Fibroblast of the aortic adventitia (primary cell): ENCODE measurements around the gene URB1. TPM values are rescaled to one million over a fixed set of nuclear protein-coding genes. Genes with fewer than 3 reads are reported as not detected.
A peak's percentile ranks its signal among the peaks of the same experiment; 100 is the strongest.

ENCODE experiments used
- DNase-seq: peaks from one replicate; pipeline ENCODE4 v3.0.0-alpha.2; 2010; ENCODE audit warnings: low read depth
- H3K4me3 ChIP-seq: 2 replicates; pipeline ENCODE4 v1.5.1; 2011; ENCODE audit warnings: low read depth, mild to moderate bottlenecking, control low read depth, low read length, moderate library complexity
- CTCF ChIP-seq: IDR thresholded peaks from 2 replicates; pipeline ENCODE4 v1.5.1; 2011; ENCODE audit warnings: mild to moderate bottlenecking, low read length, control low read depth, inconsistent platforms; ENCODE audit not compliant: insufficient read depth
- total RNA-seq: library from RNA; depleted of rRNA; stranded (reverse); fragments of >200 nt; gene quantifications from 2 replicates; pipeline ENCODE4 v1.2.3, GENCODE V29; 2012; ENCODE audit warnings: low replicate concordance

Gene URB1
- total RNA-seq, 1 donor, result 21.1 TPM

- peak overlapping the region; percentile 81 for H3K4me3 ChIP-seq
- DNase-seq, result peak; percentile 82
- no peak for TF ChIP-seq CTCF
Observed at GRCh38 chr21:32411350-32412161, 18.7 kb upstream of the URB1 start.

GRCh38 chr21:32410916-32411315, 18.1 kb upstream of the URB1 start:
- no peak for DNase-seq
- no peak for TF ChIP-seq CTCF
- no peak overlapping the region for H3K4me3 ChIP-seq

GRCh38 chr21:32410291-32410690, 17.5 kb upstream of the URB1 start:
- H3K4me3 ChIP-seq, result no peak overlapping the region
- no peak for TF ChIP-seq CTCF

GRCh38 chr21:32406405-32406804, 13.6 kb upstream of the URB1 start:
- DNase-seq, result no peak
- no peak overlapping the region for H3K4me3 ChIP-seq
- TF ChIP-seq CTCF, result no peak

More at GRCh38 chr21:32410291-32410690, 17.5 kb upstream of the URB1 start:
- no peak for DNase-seq

- peak; percentile 86 for DNase-seq
- TF ChIP-seq CTCF, result peak; percentile 65
- no peak overlapping the region for H3K4me3 ChIP-seq
Observed at GRCh38 chr21:32403201-32403777, 10.5 kb upstream of the URB1 start.

GRCh38 chr21:32393677-32394001, 827 bp upstream of the URB1 start:
- DNase-seq, result no peak
- H3K4me3 ChIP-seq, result peak overlapping the region; percentile 97
- TF ChIP-seq CTCF, result no peak
